Stimulated activated CD4-positive, alpha-beta T cell treated with anti-CD3 and anti-CD28 coated beads, Interleukin-12 subunit alpha, Interleukin-12 subunit beta, amount 100 ng/mL, for 24 hours (primary cell): ENCODE results near the gene CPNE4.

Experiments
- DNase-seq, 2 experiments: peaks; one replicate each; pipeline ENCODE4 v3.0.0-alpha.2; 2020; ENCODE audit warnings: low read depth in 2 of 2

CPNE4 gene

GRCh38 chr3:131881777-131882176 is 153.0 kb downstream of the CPNE4 start:
- no peak for DNase-seq

- no peak for DNase-seq
Measured at GRCh38 chr3:131880948-131881347, 153.9 kb downstream of the CPNE4 start.

GRCh38 chr3:131868203-131868602 is 166.6 kb downstream of the CPNE4 start:
- DNase-seq = no peak

GRCh38 chr3:131856171-131856570 is 178.6 kb downstream of the CPNE4 start:
- DNase-seq = no peak

- DNase-seq = no peak
Measured at GRCh38 chr3:131850223-131850622, 184.6 kb downstream of the CPNE4 start.

- no peak for DNase-seq
Measured at GRCh38 chr3:131849616-131850015, 185.2 kb downstream of the CPNE4 start.

- DNase-seq = no peak
Measured at GRCh38 chr3:131847966-131848510, 186.8 kb downstream of the CPNE4 start.

GRCh38 chr3:131846296-131846924 is 188.4 kb downstream of the CPNE4 start:
- DNase-seq = no peak

- DNase-seq = no peak
Measured at GRCh38 chr3:131843174-131843573, 191.6 kb downstream of the CPNE4 start.

- no peak for DNase-seq
Measured at GRCh38 chr3:131840156-131840797, 194.5 kb downstream of the CPNE4 start.

- DNase-seq = no peak
Measured at GRCh38 chr3:131835906-131836305, 198.9 kb downstream of the CPNE4 start.

- no peak for DNase-seq
Measured at GRCh38 chr3:131831608-131832007, 203.2 kb downstream of the CPNE4 start.

GRCh38 chr3:131821191-131821762 is 213.5 kb downstream of the CPNE4 start:
- no peak for DNase-seq

GRCh38 chr3:131819381-131820055 is 215.3 kb downstream of the CPNE4 start:
- DNase-seq = no peak

- no peak for DNase-seq
Measured at GRCh38 chr3:131812433-131812832, 222.4 kb downstream of the CPNE4 start.

GRCh38 chr3:131811481-131811880 is 223.3 kb downstream of the CPNE4 start:
- DNase-seq = no peak

GRCh38 chr3:131807822-131808221 is 227.0 kb downstream of the CPNE4 start:
- no peak for DNase-seq

GRCh38 chr3:131806736-131807135 is 228.1 kb downstream of the CPNE4 start:
- no peak for DNase-seq

- no peak for DNase-seq
Measured at GRCh38 chr3:131804565-131805133, 230.2 kb downstream of the CPNE4 start.

- no peak for DNase-seq
Measured at GRCh38 chr3:131803113-131803512, 231.7 kb downstream of the CPNE4 start.

GRCh38 chr3:131802029-131802428 is 232.8 kb downstream of the CPNE4 start:
- no peak for DNase-seq

- no peak for DNase-seq
Measured at GRCh38 chr3:131801566-131801965, 233.2 kb downstream of the CPNE4 start.
